ENCODE data around the gene COPE.

The COPE gene

GRCh38 chr19:18851673-18852325 is 67.4 kb downstream of the COPE start:
- DNase-seq (ENCODE audit: low read depth in 2 of 2) = no peak

GRCh38 chr19:18850471-18851375 is 68.5 kb downstream of the COPE start:
- no peak for DNase-seq (ENCODE audit: low read depth in 2 of 2)

GRCh38 chr19:18849838-18850400 is 69.3 kb downstream of the COPE start:
- DNase-seq (ENCODE audit: low read depth in 2 of 2) = no peak

All from stimulated activated CD4-positive, alpha-beta T cell treated with anti-CD3 and anti-CD28 coated beads, Interleukin-1b, Interleukin-23, amount 100 ng/mL, for 1 hour (primary cell).